HepG2 (cell line): ENCODE measurements around the gene PHTF2. TPM values are rescaled to one million over a fixed set of nuclear protein-coding genes. Genes with fewer than 3 reads are reported as not detected.
A peak's percentile ranks its signal among the peaks of the same experiment; 100 is the strongest.

Experiments
- CBX1 ChIP-seq: IDR thresholded peaks from one replicate; pipeline ENCODE4 v1.6.1; 2016; ENCODE audit warnings: antibody characterized with exemption, low read depth
- CENPX ChIP-seq: sonication (generic); formaldehyde crosslinking; IDR thresholded peaks from 2 replicates; pipeline ENCODE4 v1.9.0; 2021; ENCODE audit warnings: mild to moderate bottlenecking, missing genetic modification reagents, moderate library complexity
- GATAD2A ChIP-seq: IDR thresholded peaks from 2 replicates; pipeline ENCODE4 v1.6.1; 2016
- HCFC1 ChIP-seq: fragments of 150-350 bp; IDR thresholded peaks from 2 replicates; pipeline ENCODE4 v1.6.1; 2014; ENCODE audit warnings: low read depth, low read length
- HNRNPL ChIP-seq: fragments of 200-400 bp; formaldehyde crosslinking; IDR thresholded peaks from 2 replicates; pipeline ENCODE4 v1.6.1; 2017; ENCODE audit warnings: mild to moderate bottlenecking, low read depth, low read length
- NPAS2 ChIP-seq: sonication (generic); formaldehyde crosslinking; IDR thresholded peaks from 2 replicates; pipeline ENCODE4 v1.8.0; 2022; ENCODE audit warnings: mild to moderate bottlenecking, missing genetic modification reagents, borderline replicate concordance
- RNF2 ChIP-seq: fragments of 450-650 bp; conservative IDR thresholded peaks from 2 replicates; pipeline ENCODE4 v1.6.1; 2016; ENCODE audit warnings: low read depth
- SNRNP70 ChIP-seq: fragments of 200-400 bp; formaldehyde crosslinking; IDR thresholded peaks from 2 replicates; pipeline ENCODE4 v1.6.1; 2017; ENCODE audit warnings: mild to moderate bottlenecking, low read depth, low read length, moderate library complexity
- TGIF2 ChIP-seq: IDR thresholded peaks from 2 replicates; pipeline ENCODE4 v1.6.1; 2016; ENCODE audit warnings: control low read depth, missing compliant biosample characterization
- TRAFD1 ChIP-seq: sonication (generic); formaldehyde crosslinking; IDR thresholded peaks from 2 replicates; pipeline ENCODE4 v1.5.1; 2020; ENCODE audit warnings: missing genetic modification reagents, mild to moderate bottlenecking, borderline replicate concordance
- YEATS4 ChIP-seq: sonication (generic); formaldehyde crosslinking; IDR thresholded peaks from 2 replicates; pipeline ENCODE4 v1.4.0; 2020; ENCODE audit warnings: missing genetic modification reagents, borderline replicate concordance
- ZFP41 ChIP-seq: sonication (generic); formaldehyde crosslinking; IDR thresholded peaks from 2 replicates; pipeline ENCODE4 v1.4.0; 2020; ENCODE audit warnings: mild to moderate bottlenecking, missing genetic modification reagents, borderline replicate concordance
- ZNF350 ChIP-seq: sonication (generic); formaldehyde crosslinking; IDR thresholded peaks from 2 replicates; pipeline ENCODE4 v1.4.0; 2020; ENCODE audit warnings: mild to moderate bottlenecking, low read depth, missing genetic modification reagents, borderline replicate concordance
- polyA plus RNA-seq, 8 experiments: library from polyadenylated mRNA; depleted of rRNA in 3 of 8; stranded (reverse) in 7 of 8; unstranded in 1 of 8; fragments of >200 nt; fragmentation: Illumina TruSeq in 4 of 8; extraction: Trizol in 4 of 8; gene quantifications; 2 replicates each; pipeline versions ENCODE4 v1.2.1 to v1.2.3, GENCODE V29; 2011 to 2016; ENCODE audit warnings: low read depth in 4 of 8, missing spikeins in 1 of 8, mixed read lengths in 1 of 8; ENCODE audit not compliant: insufficient read depth in 1 of 8
- total RNA-seq, 5 experiments: library from RNA; depleted of rRNA; stranded (reverse); fragments of >200 nt; fragmentation: Illumina TruSeq; extraction: Trizol; gene quantifications; 2 replicates each; pipeline ENCODE4 v1.2.3, GENCODE V29; 2016; ENCODE audit warnings: low read depth in 1 of 5
- TF ChIP-seq, protein P1 (sequence below): sonication (generic); formaldehyde crosslinking; IDR thresholded peaks from 2 replicates; pipeline ENCODE4 v1.4.0; 2020; ENCODE audit warnings: mild to moderate bottlenecking, missing genetic modification reagents
- TF ChIP-seq, protein P2 (sequence below): sonication (generic); formaldehyde crosslinking; IDR thresholded peaks from 2 replicates; pipeline ENCODE4 v1.4.0; 2020; ENCODE audit warnings: missing genetic modification reagents
- TF ChIP-seq, protein P3 (sequence below): sonication (generic); formaldehyde crosslinking; IDR thresholded peaks from 2 replicates; pipeline ENCODE4 v1.4.0; 2020; ENCODE audit warnings: missing genetic modification reagents
- TF ChIP-seq, protein P4 (sequence below): IDR thresholded peaks from 2 replicates; pipeline ENCODE4 v1.6.1; 2016; ENCODE audit warnings: low read depth, borderline replicate concordance
- TF ChIP-seq, protein P5 (sequence below): sonication (generic); formaldehyde crosslinking; IDR thresholded peaks from 2 replicates; pipeline ENCODE4 v1.5.0; 2020; ENCODE audit warnings: mild to moderate bottlenecking, missing genetic modification reagents, moderate library complexity

PHTF2 gene
- total and polyA plus RNA-seq, 2 of the 13 experiments (the other 11 are each of a cell fraction or from before 2014, with no cell fraction given) = 7.4 to 10.2 TPM

GRCh38 chr7:77798394-77799077, at the start of gene PHTF2, which contains the start of gene TMEM60 (continued):
- TF ChIP-seq, protein P1, sequence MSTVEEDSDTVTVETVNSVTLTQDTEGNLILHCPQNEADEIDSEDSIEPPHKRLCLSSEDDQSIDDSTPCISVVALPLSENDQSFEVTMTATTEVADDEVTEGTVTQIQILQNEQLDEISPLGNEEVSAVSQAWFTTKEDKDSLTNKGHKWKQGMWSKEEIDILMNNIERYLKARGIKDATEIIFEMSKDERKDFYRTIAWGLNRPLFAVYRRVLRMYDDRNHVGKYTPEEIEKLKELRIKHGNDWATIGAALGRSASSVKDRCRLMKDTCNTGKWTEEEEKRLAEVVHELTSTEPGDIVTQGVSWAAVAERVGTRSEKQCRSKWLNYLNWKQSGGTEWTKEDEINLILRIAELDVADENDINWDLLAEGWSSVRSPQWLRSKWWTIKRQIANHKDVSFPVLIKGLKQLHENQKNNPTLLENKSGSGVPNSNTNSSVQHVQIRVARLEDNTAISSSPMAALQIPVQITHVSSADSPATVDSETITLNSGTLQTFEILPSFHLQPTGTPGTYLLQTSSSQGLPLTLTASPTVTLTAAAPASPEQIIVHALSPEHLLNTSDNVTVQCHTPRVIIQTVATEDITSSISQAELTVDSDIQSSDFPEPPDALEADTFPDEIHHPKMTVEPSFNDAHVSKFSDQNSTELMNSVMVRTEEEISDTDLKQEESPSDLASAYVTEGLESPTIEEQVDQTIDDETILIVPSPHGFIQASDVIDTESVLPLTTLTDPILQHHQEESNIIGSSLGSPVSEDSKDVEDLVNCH (CRISPR knock-in tag) = no peak
- TF ChIP-seq ZFP41 (CRISPR knock-in tag) = peak; percentile 80; the same call in 1 of the 2 replicates
- TF ChIP-seq, protein P2, sequence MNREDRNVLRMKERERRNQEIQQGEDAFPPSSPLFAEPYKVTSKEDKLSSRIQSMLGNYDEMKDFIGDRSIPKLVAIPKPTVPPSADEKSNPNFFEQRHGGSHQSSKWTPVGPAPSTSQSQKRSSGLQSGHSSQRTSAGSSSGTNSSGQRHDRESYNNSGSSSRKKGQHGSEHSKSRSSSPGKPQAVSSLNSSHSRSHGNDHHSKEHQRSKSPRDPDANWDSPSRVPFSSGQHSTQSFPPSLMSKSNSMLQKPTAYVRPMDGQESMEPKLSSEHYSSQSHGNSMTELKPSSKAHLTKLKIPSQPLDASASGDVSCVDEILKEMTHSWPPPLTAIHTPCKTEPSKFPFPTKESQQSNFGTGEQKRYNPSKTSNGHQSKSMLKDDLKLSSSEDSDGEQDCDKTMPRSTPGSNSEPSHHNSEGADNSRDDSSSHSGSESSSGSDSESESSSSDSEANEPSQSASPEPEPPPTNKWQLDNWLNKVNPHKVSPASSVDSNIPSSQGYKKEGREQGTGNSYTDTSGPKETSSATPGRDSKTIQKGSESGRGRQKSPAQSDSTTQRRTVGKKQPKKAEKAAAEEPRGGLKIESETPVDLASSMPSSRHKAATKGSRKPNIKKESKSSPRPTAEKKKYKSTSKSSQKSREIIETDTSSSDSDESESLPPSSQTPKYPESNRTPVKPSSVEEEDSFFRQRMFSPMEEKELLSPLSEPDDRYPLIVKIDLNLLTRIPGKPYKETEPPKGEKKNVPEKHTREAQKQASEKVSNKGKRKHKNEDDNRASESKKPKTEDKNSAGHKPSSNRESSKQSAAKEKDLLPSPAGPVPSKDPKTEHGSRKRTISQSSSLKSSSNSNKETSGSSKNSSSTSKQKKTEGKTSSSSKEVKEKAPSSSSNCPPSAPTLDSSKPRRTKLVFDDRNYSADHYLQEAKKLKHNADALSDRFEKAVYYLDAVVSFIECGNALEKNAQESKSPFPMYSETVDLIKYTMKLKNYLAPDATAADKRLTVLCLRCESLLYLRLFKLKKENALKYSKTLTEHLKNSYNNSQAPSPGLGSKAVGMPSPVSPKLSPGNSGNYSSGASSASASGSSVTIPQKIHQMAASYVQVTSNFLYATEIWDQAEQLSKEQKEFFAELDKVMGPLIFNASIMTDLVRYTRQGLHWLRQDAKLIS (CRISPR knock-in tag) = 0 out of 2 replicates have a peak, but pooled peaks have one; percentile 42
- TF ChIP-seq YEATS4 (CRISPR knock-in tag) = peak; percentile 33; the same call in 1 of the 2 replicates
- TF ChIP-seq, protein P3, sequence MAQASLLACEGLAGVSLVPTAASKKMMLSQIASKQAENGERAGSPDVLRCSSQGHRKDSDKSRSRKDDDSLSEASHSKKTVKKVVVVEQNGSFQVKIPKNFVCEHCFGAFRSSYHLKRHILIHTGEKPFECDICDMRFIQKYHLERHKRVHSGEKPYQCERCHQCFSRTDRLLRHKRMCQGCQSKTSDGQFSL (CRISPR knock-in tag) = no peak
- TF ChIP-seq GATAD2A (CRISPR knock-in tag) = peak; percentile 50
- TF ChIP-seq, protein P4, sequence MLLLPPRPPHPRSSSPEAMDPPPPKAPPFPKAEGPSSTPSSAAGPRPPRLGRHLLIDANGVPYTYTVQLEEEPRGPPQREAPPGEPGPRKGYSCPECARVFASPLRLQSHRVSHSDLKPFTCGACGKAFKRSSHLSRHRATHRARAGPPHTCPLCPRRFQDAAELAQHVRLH (CRISPR knock-in tag) = peak; percentile 4; the same call in 1 of the 2 replicates
- no peak for TF ChIP-seq CENPX
- TF ChIP-seq, protein P5, sequence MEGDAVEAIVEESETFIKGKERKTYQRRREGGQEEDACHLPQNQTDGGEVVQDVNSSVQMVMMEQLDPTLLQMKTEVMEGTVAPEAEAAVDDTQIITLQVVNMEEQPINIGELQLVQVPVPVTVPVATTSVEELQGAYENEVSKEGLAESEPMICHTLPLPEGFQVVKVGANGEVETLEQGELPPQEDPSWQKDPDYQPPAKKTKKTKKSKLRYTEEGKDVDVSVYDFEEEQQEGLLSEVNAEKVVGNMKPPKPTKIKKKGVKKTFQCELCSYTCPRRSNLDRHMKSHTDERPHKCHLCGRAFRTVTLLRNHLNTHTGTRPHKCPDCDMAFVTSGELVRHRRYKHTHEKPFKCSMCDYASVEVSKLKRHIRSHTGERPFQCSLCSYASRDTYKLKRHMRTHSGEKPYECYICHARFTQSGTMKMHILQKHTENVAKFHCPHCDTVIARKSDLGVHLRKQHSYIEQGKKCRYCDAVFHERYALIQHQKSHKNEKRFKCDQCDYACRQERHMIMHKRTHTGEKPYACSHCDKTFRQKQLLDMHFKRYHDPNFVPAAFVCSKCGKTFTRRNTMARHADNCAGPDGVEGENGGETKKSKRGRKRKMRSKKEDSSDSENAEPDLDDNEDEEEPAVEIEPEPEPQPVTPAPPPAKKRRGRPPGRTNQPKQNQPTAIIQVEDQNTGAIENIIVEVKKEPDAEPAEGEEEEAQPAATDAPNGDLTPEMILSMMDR (CRISPR knock-in tag) = peak; percentile 75
- TF ChIP-seq CBX1 = peak; percentile 2
- peak; percentile 24; the same call in 1 of the 2 replicates for TF ChIP-seq TGIF2 (CRISPR knock-in tag)
- TF ChIP-seq HCFC1 = peak; percentile 18; the same call in 1 of the 2 replicates
- TF ChIP-seq RNF2 = 0 out of 2 replicates have a peak, but pooled peaks have one; percentile 39
- TF ChIP-seq SNRNP70 = no peak
- no peak for TF ChIP-seq NPAS2 (CRISPR knock-in tag)
- TF ChIP-seq TRAFD1 (CRISPR knock-in tag) = no peak
- TF ChIP-seq HNRNPL = 0 out of 2 replicates have a peak, but pooled peaks have one; percentile 50
- TF ChIP-seq ZNF350 (CRISPR knock-in tag) = no peak; the same call in 1 of the 2 replicates
